Chondrocyte (in vitro differentiated cells): ENCODE results near the gene LRRC39. TPM values are rescaled to one million over a fixed set of nuclear protein-coding genes. Genes with fewer than 3 reads are reported as not detected.

ENCODE experiments used
- DNase-seq: peaks from one replicate; pipeline ENCODE4 v3.0.0; 2021; ENCODE audit warnings: mixed read lengths, low spot score
- H3K27ac Mint-ChIP-seq: one replicate; pipeline ENCODE4 v1.8.0; 2021; ENCODE audit warnings: mild to moderate bottlenecking, moderate library complexity, mixed read lengths; ENCODE audit not compliant: unreplicated experiment
- H3K27me3 Mint-ChIP-seq: 2 replicates; pipeline ENCODE4 v1.8.0; 2021; ENCODE audit warnings: low read depth, mixed read lengths
- H3K36me3 Mint-ChIP-seq: 2 replicates; pipeline ENCODE4 v1.8.0; 2021; ENCODE audit warnings: low read depth, mixed read lengths
- H3K4me1 Mint-ChIP-seq: 2 replicates; pipeline ENCODE4 v1.8.0; 2021; ENCODE audit warnings: low read depth, mild to moderate bottlenecking, mixed read lengths
- H3K4me3 Mint-ChIP-seq: one replicate; pipeline ENCODE4 v1.8.0; 2021; ENCODE audit warnings: mild to moderate bottlenecking, moderate library complexity, mixed read lengths; ENCODE audit not compliant: unreplicated experiment
- H3K9me3 Mint-ChIP-seq: 2 replicates; pipeline ENCODE4 v1.8.0; 2021; ENCODE audit warnings: low read depth, mixed read lengths
- CTCF ChIP-seq: fragments of 200-600 bp; sonication (generic); IDR thresholded peaks from 2 replicates; pipeline ENCODE4 v1.5.0; 2021; ENCODE audit warnings: antibody characterized with exemption, mild to moderate bottlenecking, moderate library complexity
- long read RNA-seq: library from polyadenylated mRNA; stranded (forward); transcript quantifications from one replicate; pipeline ENCODE4 v2.0.0, GENCODE V29; 2021
- total RNA-seq: library from RNA; stranded (reverse); gene quantifications from 3 replicates; pipeline ENCODE4 v1.2.1, GENCODE V29; 2021

LRRC39 gene
- total RNA-seq, result 1.00 to 1.3 TPM in 2 of 3 replicates, not detected in the other
- long read RNA-seq, partial matches to known transcripts, result 0 of 1 reads
- long read RNA-seq, other reads (novel, unspliced or antisense), result 1 of 1 reads

DNA sequence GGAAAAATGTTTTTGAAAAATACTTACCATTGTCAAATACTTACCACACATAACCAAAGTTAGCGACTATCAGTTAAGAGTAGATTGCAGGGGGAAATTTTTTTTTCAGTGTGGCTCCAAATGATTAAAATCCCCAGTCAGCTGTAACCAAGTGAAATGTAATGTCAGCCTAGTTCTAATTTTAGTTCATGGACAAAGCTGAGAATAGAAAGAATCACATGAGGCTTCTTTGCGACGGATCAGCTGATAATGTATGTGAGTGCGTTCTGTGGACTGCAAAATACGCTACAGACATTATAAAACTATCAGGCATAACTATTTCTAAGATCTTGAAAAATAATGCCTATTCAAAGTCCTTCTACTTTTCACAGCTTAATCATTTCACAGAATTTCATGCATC lies at the start of gene LRRC39:
Gene LRRC39 (minus strand): TSS at position 166 of the 400 bp plus-strand sequence. CDS start 9,740 bp downstream, outside the sequence.
- Mint-ChIP-seq H3K4me1 (peaks cover 6% of the 10 kb centered on the region), H3K9me3 (peaks cover 8% of the 10 kb centered on the region), H3K27ac (no peak within 1 kb of the TSS), H3K4me3 (no peak within 1 kb of the TSS), H3K36me3 (no peaks in the 10 kb centered on the region), H3K27me3 (no peaks in the 10 kb centered on the region)
- no peak for TF ChIP-seq CTCF
- no peak for DNase-seq

- no peak for TF ChIP-seq CTCF
- no peak for DNase-seq
- no peaks in the 10 kb centered on the region for H3K27me3 Mint-ChIP-seq
- no peaks in the 10 kb centered on the region for H3K9me3 Mint-ChIP-seq
- no peak overlapping the region for H3K4me3 Mint-ChIP-seq
- peaks cover 5% of the 10 kb centered on the region for H3K36me3 Mint-ChIP-seq
- no peaks in the 10 kb centered on the region for H3K4me1 Mint-ChIP-seq
- no peak overlapping the region for H3K27ac Mint-ChIP-seq
Observed at GRCh38 chr1:100222428-100222827, 44.4 kb upstream of the LRRC39 start.

- no peak for TF ChIP-seq CTCF
- no peak for DNase-seq
- Mint-ChIP-seq H3K4me1 (no peaks in the 10 kb centered on the region), H3K9me3 (no peaks in the 10 kb centered on the region), H3K27me3 (no peaks in the 10 kb centered on the region), H3K36me3 (peaks cover 7% of the 10 kb centered on the region), H3K4me3 (no peak overlapping the region), H3K27ac (no peak overlapping the region)
Observed at GRCh38 chr1:100219883-100220282, 41.8 kb upstream of the LRRC39 start.

DNA sequence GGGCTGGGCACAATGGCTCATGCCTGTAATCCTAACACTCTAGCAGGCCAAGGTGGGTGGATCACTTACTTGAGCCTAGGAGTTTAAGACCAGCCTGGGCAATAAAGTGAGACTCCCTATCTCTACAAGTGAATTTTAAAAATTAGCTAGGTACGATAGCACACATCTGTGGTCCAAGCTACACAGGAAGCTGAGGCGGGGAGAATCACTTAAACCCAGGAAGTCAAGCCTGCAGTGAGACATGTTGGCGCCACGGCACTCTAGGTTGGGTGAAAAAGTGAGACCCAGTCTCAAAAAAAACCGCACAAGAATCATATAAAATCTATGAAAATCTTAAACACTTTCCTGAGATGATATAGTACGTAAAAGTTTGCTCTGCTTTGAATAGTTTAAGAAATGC lies 41.4 kb upstream of the LRRC39 start:
- Mint-ChIP-seq H3K4me3 (no peak overlapping the region), H3K4me1 (no peaks in the 10 kb centered on the region), H3K27me3 (no peaks in the 10 kb centered on the region), H3K36me3 (peaks cover 7% of the 10 kb centered on the region), H3K9me3 (no peaks in the 10 kb centered on the region), H3K27ac (no peak overlapping the region)
- DNase-seq, result no peak
- no peak for TF ChIP-seq CTCF

DNA sequence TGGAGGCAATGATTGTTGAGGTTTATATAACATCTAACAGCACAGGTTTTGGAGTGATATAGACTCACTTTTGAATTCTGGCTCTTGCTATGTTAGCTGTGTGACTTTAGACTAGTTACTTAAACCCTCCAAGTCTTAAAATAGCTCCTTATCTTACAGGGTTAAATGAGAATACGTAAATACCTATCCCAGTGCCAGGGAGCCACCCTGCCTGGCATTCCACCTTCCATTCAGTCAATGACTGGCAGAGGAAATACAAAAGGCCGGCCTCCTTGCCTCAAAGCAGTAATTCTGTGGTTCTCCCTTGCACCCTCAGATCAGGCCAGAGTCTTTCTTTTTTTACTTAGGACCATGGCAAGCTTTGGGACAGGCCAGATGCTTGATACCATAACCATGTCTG lies 39.8 kb upstream of the LRRC39 start:
- no peaks in the 10 kb centered on the region for H3K4me1 Mint-ChIP-seq
- no peak overlapping the region for H3K27ac Mint-ChIP-seq
- no peak overlapping the region for H3K4me3 Mint-ChIP-seq
- DNase-seq, result no peak
- H3K36me3 Mint-ChIP-seq, result peaks cover 11% of the 10 kb centered on the region
- no peaks in the 10 kb centered on the region for H3K27me3 Mint-ChIP-seq
- no peak for TF ChIP-seq CTCF
- H3K9me3 Mint-ChIP-seq, result no peaks in the 10 kb centered on the region
